ENCODE results near the gene PIWIL1.

PIWIL1 gene

GRCh38 chr12:130369816-130370215, 32.1 kb downstream of the PIWIL1 start:
- no peaks in the 10 kb centered on the region for H3K9me3 ChIP-seq (ENCODE audit: control insufficient read depth, low read length)
- no peak overlapping the region for H3K4me3 ChIP-seq (ENCODE audit: insufficient read depth, low read depth, low read length)

GRCh38 chr12:130371296-130371695, 33.6 kb downstream of the PIWIL1 start:
- Histone ChIP-seq H3K27ac (ENCODE audit: insufficient read depth, low read depth, low read length, poor library complexity, severe bottlenecking) (no peak overlapping the region), H3K27me3 (ENCODE audit: control insufficient read depth, insufficient read depth, low read length, poor library complexity, severe bottlenecking) (no peaks in the 10 kb centered on the region), H3K36me3 (ENCODE audit: control insufficient read depth, insufficient read depth, low read length) (no peaks in the 10 kb centered on the region), H3K4me3 (ENCODE audit: insufficient read depth, low read depth, low read length) (no peak overlapping the region), H3K9me3 (ENCODE audit: control insufficient read depth, low read length) (no peaks in the 10 kb centered on the region), H3K4me1 (ENCODE audit: control insufficient read depth, insufficient read depth, low read length) (no peaks in the 10 kb centered on the region)
- WGBS, 2 experiments = 44 to 59% methylated on average over 3 to 5 of the region's 5 CpGs

More at GRCh38 chr12:130369816-130370215, 32.1 kb downstream of the PIWIL1 start:
- Histone ChIP-seq H3K27me3 (ENCODE audit: control insufficient read depth, insufficient read depth, low read length, poor library complexity, severe bottlenecking) (no peaks in the 10 kb centered on the region), H3K27ac (ENCODE audit: insufficient read depth, low read depth, low read length, poor library complexity, severe bottlenecking) (no peak overlapping the region), H3K4me1 (ENCODE audit: control insufficient read depth, insufficient read depth, low read length) (no peaks in the 10 kb centered on the region), H3K36me3 (ENCODE audit: control insufficient read depth, insufficient read depth, low read length) (no peaks in the 10 kb centered on the region)
- WGBS, 2 experiments = 95 to 97% methylated on average over 4 of the region's 4 CpGs

GRCh38 chr12:130372936-130373335, 35.2 kb downstream of the PIWIL1 start:
- no peak overlapping the region for H3K27ac ChIP-seq (ENCODE audit: insufficient read depth, low read depth, low read length, poor library complexity, severe bottlenecking)
- WGBS, 2 experiments = 84 to 93% methylated on average over 4 of the region's 4 CpGs

GRCh38 chr12:130374083-130374482, 36.4 kb downstream of the PIWIL1 start:
- no peaks in the 10 kb centered on the region for H3K27me3 ChIP-seq (ENCODE audit: control insufficient read depth, insufficient read depth, low read length, poor library complexity, severe bottlenecking)
- H3K4me1 ChIP-seq (ENCODE audit: control insufficient read depth, insufficient read depth, low read length) = no peaks in the 10 kb centered on the region
- no peaks in the 10 kb centered on the region for H3K9me3 ChIP-seq (ENCODE audit: control insufficient read depth, low read length)
- H3K27ac ChIP-seq (ENCODE audit: insufficient read depth, low read depth, low read length, poor library complexity, severe bottlenecking) = no peak overlapping the region
- WGBS, 2 experiments = 97 to 98% methylated on average over 2 to 3 of the region's 4 CpGs
- H3K36me3 ChIP-seq (ENCODE audit: control insufficient read depth, insufficient read depth, low read length) = no peaks in the 10 kb centered on the region
- no peak overlapping the region for H3K4me3 ChIP-seq (ENCODE audit: insufficient read depth, low read depth, low read length)

More at GRCh38 chr12:130372936-130373335, 35.2 kb downstream of the PIWIL1 start:
- Histone ChIP-seq H3K4me1 (ENCODE audit: control insufficient read depth, insufficient read depth, low read length) (no peaks in the 10 kb centered on the region), H3K36me3 (ENCODE audit: control insufficient read depth, insufficient read depth, low read length) (no peaks in the 10 kb centered on the region), H3K4me3 (ENCODE audit: insufficient read depth, low read depth, low read length) (no peak overlapping the region), H3K27me3 (ENCODE audit: control insufficient read depth, insufficient read depth, low read length, poor library complexity, severe bottlenecking) (no peaks in the 10 kb centered on the region), H3K9me3 (ENCODE audit: control insufficient read depth, low read length) (no peaks in the 10 kb centered on the region)

- H3K36me3 ChIP-seq (ENCODE audit: control insufficient read depth, insufficient read depth, low read length) = no peaks in the 10 kb centered on the region
- H3K27me3 ChIP-seq (ENCODE audit: control insufficient read depth, insufficient read depth, low read length, poor library complexity, severe bottlenecking) = no peaks in the 10 kb centered on the region
- 94 to 96% methylated on average over 12 of the region's 13 CpGs for WGBS, 2 experiments
- no peak overlapping the region for H3K27ac ChIP-seq (ENCODE audit: insufficient read depth, low read depth, low read length, poor library complexity, severe bottlenecking)
- H3K9me3 ChIP-seq (ENCODE audit: control insufficient read depth, low read length) = no peaks in the 10 kb centered on the region
- H3K4me3 ChIP-seq (ENCODE audit: insufficient read depth, low read depth, low read length) = no peak overlapping the region
- no peaks in the 10 kb centered on the region for H3K4me1 ChIP-seq (ENCODE audit: control insufficient read depth, insufficient read depth, low read length)
Measured at GRCh38 chr12:130375296-130376287, 37.9 kb downstream of the PIWIL1 start.

GRCh38 chr12:130382818-130383217, 45.1 kb downstream of the PIWIL1 start:
- WGBS, 2 experiments = 95 to 97% methylated on average over 1 to 2 of the region's 2 CpGs
- no peak overlapping the region for H3K4me3 ChIP-seq (ENCODE audit: insufficient read depth, low read depth, low read length)
- H3K27me3 ChIP-seq (ENCODE audit: control insufficient read depth, insufficient read depth, low read length, poor library complexity, severe bottlenecking) = no peaks in the 10 kb centered on the region

GRCh38 chr12:130384234-130384633, 46.5 kb downstream of the PIWIL1 start:
- Histone ChIP-seq H3K9me3 (ENCODE audit: control insufficient read depth, low read length) (no peaks in the 10 kb centered on the region), H3K4me3 (ENCODE audit: insufficient read depth, low read depth, low read length) (no peak overlapping the region), H3K36me3 (ENCODE audit: control insufficient read depth, insufficient read depth, low read length) (no peaks in the 10 kb centered on the region), H3K27ac (ENCODE audit: insufficient read depth, low read depth, low read length, poor library complexity, severe bottlenecking) (no peak overlapping the region), H3K4me1 (ENCODE audit: control insufficient read depth, insufficient read depth, low read length) (no peaks in the 10 kb centered on the region), H3K27me3 (ENCODE audit: control insufficient read depth, insufficient read depth, low read length, poor library complexity, severe bottlenecking) (no peaks in the 10 kb centered on the region)
- WGBS, 2 experiments = 78 to 82% methylated on average over 3 of the region's 3 CpGs

More at GRCh38 chr12:130382818-130383217, 45.1 kb downstream of the PIWIL1 start:
- no peaks in the 10 kb centered on the region for H3K9me3 ChIP-seq (ENCODE audit: control insufficient read depth, low read length)
- H3K36me3 ChIP-seq (ENCODE audit: control insufficient read depth, insufficient read depth, low read length) = no peaks in the 10 kb centered on the region
- H3K4me1 ChIP-seq (ENCODE audit: control insufficient read depth, insufficient read depth, low read length) = no peaks in the 10 kb centered on the region
- H3K27ac ChIP-seq (ENCODE audit: insufficient read depth, low read depth, low read length, poor library complexity, severe bottlenecking) = no peak overlapping the region

- Histone ChIP-seq H3K4me1 (ENCODE audit: control insufficient read depth, insufficient read depth, low read length) (no peaks in the 10 kb centered on the region), H3K27me3 (ENCODE audit: control insufficient read depth, insufficient read depth, low read length, poor library complexity, severe bottlenecking) (no peaks in the 10 kb centered on the region), H3K4me3 (ENCODE audit: insufficient read depth, low read depth, low read length) (no peak overlapping the region), H3K27ac (ENCODE audit: insufficient read depth, low read depth, low read length, poor library complexity, severe bottlenecking) (no peak overlapping the region), H3K36me3 (ENCODE audit: control insufficient read depth, insufficient read depth, low read length) (no peaks in the 10 kb centered on the region), H3K9me3 (ENCODE audit: control insufficient read depth, low read length) (no peaks in the 10 kb centered on the region)
- 96 to 98% methylated on average over 4 of the region's 4 CpGs for WGBS, 2 experiments
Measured at GRCh38 chr12:130385193-130385592, 47.5 kb downstream of the PIWIL1 start.

GRCh38 chr12:130391186-130391585, 53.5 kb downstream of the PIWIL1 start:
- Histone ChIP-seq H3K4me1 (ENCODE audit: control insufficient read depth, insufficient read depth, low read length) (no peaks in the 10 kb centered on the region), H3K9me3 (ENCODE audit: control insufficient read depth, low read length) (no peaks in the 10 kb centered on the region), H3K27me3 (ENCODE audit: control insufficient read depth, insufficient read depth, low read length, poor library complexity, severe bottlenecking) (no peaks in the 10 kb centered on the region), H3K4me3 (ENCODE audit: insufficient read depth, low read depth, low read length) (no peak overlapping the region), H3K27ac (ENCODE audit: insufficient read depth, low read depth, low read length, poor library complexity, severe bottlenecking) (no peak overlapping the region), H3K36me3 (ENCODE audit: control insufficient read depth, insufficient read depth, low read length) (no peaks in the 10 kb centered on the region)
- WGBS, 2 experiments = 87 to 89% methylated on average over 13 of the region's 14 CpGs

- 75 to 79% methylated on average over 4 of the region's 4 CpGs for WGBS, 2 experiments
Measured at GRCh38 chr12:130394906-130395305, 57.2 kb downstream of the PIWIL1 start.

More at GRCh38 chr12:130394906-130395305, 57.2 kb downstream of the PIWIL1 start:
- no peak overlapping the region for H3K27ac ChIP-seq (ENCODE audit: insufficient read depth, low read depth, low read length, poor library complexity, severe bottlenecking)
- H3K27me3 ChIP-seq (ENCODE audit: control insufficient read depth, insufficient read depth, low read length, poor library complexity, severe bottlenecking) = no peaks in the 10 kb centered on the region
- H3K4me1 ChIP-seq (ENCODE audit: control insufficient read depth, insufficient read depth, low read length) = no peaks in the 10 kb centered on the region
- no peak overlapping the region for H3K4me3 ChIP-seq (ENCODE audit: insufficient read depth, low read depth, low read length)
- H3K36me3 ChIP-seq (ENCODE audit: control insufficient read depth, insufficient read depth, low read length) = no peaks in the 10 kb centered on the region
- no peaks in the 10 kb centered on the region for H3K9me3 ChIP-seq (ENCODE audit: control insufficient read depth, low read length)
